ENCODE results near the gene TBC1D22A. TPM values are rescaled to one million over a fixed set of nuclear protein-coding genes. Genes with fewer than 3 reads are reported as not detected.

TBC1D22A gene
- total RNA-seq, 1 donor from 2014 or later = 28.9 TPM

DNA sequence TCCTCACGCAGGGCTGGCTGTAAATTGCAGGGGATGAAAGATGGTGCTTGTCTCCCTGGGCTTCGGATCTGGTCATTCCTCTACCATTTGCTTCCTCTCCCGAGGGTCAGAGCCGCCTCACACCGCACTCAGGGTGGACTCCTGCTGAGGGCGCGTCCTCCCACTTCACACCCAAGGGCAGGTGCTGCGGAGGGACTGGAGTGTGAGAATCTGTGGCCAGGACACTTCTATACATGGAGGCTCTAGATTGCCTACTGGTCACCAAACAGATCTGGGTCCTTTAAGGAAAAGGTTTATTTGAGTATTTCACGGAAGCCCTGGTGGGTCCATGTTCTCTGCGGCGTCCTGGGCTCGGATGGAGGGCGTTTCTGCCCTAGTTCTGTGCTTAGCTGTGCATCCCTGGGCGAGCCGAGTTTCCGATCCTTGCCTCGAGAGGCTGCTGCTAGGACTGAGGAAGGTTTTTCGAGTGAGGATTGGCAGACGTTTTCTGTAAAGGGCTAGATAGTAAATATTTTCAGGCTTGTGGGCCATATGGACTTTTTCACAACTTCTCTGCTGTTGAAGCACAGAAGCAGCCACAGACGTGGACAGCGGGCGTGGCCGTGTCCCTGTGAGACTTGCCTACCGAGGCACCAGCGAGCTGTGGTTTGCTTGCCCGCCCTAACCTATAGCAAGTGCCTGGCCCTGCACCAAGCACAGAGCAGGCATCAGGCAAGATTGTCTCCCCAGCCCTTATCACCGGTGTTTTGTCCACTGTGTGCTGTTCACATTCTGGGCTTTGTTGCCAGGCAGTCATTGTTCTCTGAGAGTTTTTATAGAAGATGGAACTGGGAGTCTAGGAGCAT, 279.0 kb downstream of the TBC1D22A start:
- H3K36me3 Mint-ChIP-seq (ENCODE audit: unreplicated experiment) = no peaks in the 10 kb centered on the region
- no peaks in the 10 kb centered on the region for H3K9me3 Mint-ChIP-seq (ENCODE audit: unreplicated experiment)
- TF ChIP-seq, protein P1, sequence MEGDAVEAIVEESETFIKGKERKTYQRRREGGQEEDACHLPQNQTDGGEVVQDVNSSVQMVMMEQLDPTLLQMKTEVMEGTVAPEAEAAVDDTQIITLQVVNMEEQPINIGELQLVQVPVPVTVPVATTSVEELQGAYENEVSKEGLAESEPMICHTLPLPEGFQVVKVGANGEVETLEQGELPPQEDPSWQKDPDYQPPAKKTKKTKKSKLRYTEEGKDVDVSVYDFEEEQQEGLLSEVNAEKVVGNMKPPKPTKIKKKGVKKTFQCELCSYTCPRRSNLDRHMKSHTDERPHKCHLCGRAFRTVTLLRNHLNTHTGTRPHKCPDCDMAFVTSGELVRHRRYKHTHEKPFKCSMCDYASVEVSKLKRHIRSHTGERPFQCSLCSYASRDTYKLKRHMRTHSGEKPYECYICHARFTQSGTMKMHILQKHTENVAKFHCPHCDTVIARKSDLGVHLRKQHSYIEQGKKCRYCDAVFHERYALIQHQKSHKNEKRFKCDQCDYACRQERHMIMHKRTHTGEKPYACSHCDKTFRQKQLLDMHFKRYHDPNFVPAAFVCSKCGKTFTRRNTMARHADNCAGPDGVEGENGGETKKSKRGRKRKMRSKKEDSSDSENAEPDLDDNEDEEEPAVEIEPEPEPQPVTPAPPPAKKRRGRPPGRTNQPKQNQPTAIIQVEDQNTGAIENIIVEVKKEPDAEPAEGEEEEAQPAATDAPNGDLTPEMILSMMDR (IDR thresholded peaks at IDR 0.05) = no peak
- peaks cover 14% of the 10 kb centered on the region for H3K4me1 Mint-ChIP-seq (ENCODE audit: unreplicated experiment)
- DNase-seq (ENCODE audit: extremely low spot score, unreplicated experiment) = no peak
- no peak overlapping the region for H3K27ac Mint-ChIP-seq (ENCODE audit: unreplicated experiment)
- H3K27me3 Mint-ChIP-seq (ENCODE audit: unreplicated experiment) = no peaks in the 10 kb centered on the region
- no peak overlapping the region for H3K4me3 Mint-ChIP-seq (ENCODE audit: unreplicated experiment)

DNA sequence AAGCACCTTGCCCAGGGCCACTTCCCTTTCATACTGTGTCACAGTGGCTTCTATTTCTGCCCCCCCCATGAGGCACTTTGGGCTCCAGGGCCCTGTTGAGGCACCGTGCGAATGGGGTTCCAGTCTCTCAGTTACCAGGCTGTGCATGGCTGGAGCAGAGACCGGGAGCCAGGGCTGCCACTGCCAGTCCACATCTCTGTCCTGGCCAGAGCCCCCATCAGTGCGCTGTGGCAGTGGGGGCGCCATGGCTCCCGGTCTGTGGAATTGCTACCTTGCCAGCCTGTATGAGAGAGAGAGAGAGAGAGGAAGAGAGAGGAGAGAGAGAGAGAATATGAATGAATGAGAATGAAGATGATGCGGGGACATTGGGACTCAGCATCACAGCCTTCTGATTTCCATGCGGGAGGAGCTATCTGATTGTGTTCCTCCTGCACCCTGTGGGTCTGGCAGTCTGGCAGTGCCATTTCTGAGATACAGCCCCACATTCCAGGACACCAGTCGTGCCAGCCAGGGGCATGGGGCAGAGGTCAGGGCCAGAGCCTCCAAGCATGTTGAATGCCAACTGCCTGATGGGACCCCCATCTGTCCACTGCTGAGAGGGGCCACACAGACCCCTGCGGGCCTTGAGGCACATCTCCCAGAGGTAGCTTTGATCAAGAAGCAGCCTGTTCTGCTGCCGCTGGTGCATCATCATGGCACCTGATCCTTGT, 279.8 kb downstream of the TBC1D22A start:
- DNase-seq (ENCODE audit: extremely low spot score, unreplicated experiment) = no peak
- Mint-ChIP-seq H3K4me3 (ENCODE audit: unreplicated experiment) (no peak overlapping the region), H3K27ac (ENCODE audit: unreplicated experiment) (no peak overlapping the region), H3K4me1 (ENCODE audit: unreplicated experiment) (peaks cover 14% of the 10 kb centered on the region), H3K9me3 (ENCODE audit: unreplicated experiment) (no peaks in the 10 kb centered on the region), H3K36me3 (ENCODE audit: unreplicated experiment) (no peaks in the 10 kb centered on the region), H3K27me3 (ENCODE audit: unreplicated experiment) (no peaks in the 10 kb centered on the region)
- TF ChIP-seq, protein P1 (IDR thresholded peaks at IDR 0.05) = no peak

DNA sequence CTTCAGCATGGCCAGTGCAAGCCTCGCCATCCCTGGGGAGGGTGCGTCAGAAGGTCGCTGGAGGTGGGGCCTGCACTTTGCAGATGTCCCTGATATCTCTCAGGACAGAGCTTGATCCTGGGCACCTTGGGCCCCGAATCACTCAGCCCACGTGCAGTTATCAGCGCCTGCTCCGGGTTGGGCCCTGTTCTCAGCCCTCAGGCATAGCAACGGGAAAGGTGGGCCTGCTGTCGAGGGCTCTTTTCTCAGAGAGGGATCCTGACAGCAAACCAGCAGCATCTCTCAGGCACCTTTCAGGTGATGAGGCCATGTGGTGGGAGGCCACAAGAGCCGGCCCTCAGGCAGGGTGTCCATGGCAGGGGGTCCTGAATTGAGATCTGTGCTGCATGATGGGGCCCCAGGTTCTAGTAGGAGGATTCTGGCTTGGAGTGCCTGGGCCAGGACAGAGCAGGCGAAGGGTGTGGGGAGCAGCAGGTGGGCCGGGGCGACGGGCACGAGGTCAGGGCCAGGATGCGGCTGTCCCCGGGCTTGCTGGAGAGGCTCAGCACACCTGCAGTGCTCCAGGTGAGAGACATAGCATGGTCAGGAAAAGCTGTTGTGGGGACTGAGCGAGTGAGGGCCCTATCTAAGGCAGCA, 280.5 kb downstream of the TBC1D22A start:
- TF ChIP-seq, protein P1 (IDR thresholded peaks at IDR 0.05) = no peak
- Mint-ChIP-seq H3K4me1 (ENCODE audit: unreplicated experiment) (peaks cover 12% of the 10 kb centered on the region), H3K27me3 (ENCODE audit: unreplicated experiment) (no peaks in the 10 kb centered on the region), H3K4me3 (ENCODE audit: unreplicated experiment) (no peak overlapping the region), H3K27ac (ENCODE audit: unreplicated experiment) (no peak overlapping the region), H3K9me3 (ENCODE audit: unreplicated experiment) (no peaks in the 10 kb centered on the region), H3K36me3 (ENCODE audit: unreplicated experiment) (no peaks in the 10 kb centered on the region)
- no peak for DNase-seq (ENCODE audit: extremely low spot score, unreplicated experiment)

DNA sequence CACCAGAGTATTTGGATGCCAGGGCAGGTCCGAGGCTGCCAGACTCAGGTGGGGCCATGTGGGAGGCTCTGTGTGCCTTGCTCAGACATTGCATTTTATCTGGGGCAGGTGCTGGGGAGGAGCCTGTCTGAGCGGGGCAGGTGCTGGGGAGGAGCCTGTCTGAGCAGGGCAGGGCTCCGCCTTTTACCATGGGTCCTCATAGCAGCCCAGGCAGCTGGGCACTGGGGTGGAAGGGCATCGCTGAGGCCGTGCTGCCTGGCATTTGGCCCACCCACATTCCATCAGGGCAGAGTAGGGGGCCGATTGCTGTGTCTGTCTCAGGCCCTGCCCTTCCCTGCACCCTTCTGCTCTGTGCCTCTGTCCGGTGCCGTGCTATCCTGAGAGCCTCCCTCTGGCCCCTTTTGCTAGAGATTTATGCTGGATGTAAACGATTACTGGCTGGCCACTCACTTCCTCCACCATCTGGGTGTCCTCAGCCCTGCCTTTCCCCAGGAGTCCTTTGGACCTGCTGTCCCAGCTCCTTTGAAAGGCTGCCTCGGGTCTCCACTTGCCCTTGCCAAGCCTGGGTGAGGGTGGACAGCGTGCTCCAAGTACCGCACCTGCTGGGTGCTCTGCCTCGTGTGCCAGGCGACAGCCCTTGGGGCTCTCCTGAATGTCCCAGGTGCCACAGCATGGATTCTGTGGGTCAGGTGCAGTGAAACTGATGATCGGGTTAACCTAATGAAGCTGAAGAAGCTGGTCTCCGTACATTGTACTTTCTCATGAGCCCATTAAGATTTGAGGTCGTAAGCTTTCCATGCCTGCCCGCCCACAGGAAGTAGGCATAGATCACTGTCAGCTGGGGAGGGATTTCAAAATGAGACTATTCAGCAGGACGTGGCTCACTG, 281.6 kb downstream of the TBC1D22A start:
- no peak for DNase-seq (ENCODE audit: extremely low spot score, unreplicated experiment)
- Mint-ChIP-seq H3K27me3 (ENCODE audit: unreplicated experiment) (no peaks in the 10 kb centered on the region), H3K4me1 (ENCODE audit: unreplicated experiment) (peaks cover 4% of the 10 kb centered on the region), H3K36me3 (ENCODE audit: unreplicated experiment) (no peaks in the 10 kb centered on the region), H3K9me3 (ENCODE audit: unreplicated experiment) (no peaks in the 10 kb centered on the region), H3K27ac (ENCODE audit: unreplicated experiment) (no peak overlapping the region), H3K4me3 (ENCODE audit: unreplicated experiment) (no peak overlapping the region)
- TF ChIP-seq, protein P1 (IDR thresholded peaks at IDR 0.05) = no peak

Measured in osteocyte (in vitro differentiated cells).